ENCODE data around the gene PSAPL1.

DNA sequence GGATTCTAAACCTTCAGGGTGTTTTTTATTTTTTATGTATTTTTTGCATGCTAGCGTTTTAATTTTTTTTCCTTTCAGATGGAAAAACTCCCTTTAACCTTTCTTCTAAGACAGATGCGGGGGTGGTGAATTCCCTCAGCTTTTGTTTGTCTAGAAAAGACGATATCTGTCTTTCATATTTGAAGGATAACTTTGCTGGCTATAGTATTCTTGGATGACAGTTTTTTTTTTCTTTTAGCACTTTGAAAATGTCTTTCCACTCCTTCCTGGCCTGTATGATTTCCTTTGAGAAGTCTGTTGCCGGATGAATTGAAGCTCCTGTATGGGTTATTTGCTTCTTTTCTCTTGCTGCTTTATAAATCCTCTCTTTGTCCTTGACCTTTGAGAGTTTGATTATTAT is 26.6 kb downstream of the PSAPL1 start:
- TF ChIP-seq, protein P1, sequence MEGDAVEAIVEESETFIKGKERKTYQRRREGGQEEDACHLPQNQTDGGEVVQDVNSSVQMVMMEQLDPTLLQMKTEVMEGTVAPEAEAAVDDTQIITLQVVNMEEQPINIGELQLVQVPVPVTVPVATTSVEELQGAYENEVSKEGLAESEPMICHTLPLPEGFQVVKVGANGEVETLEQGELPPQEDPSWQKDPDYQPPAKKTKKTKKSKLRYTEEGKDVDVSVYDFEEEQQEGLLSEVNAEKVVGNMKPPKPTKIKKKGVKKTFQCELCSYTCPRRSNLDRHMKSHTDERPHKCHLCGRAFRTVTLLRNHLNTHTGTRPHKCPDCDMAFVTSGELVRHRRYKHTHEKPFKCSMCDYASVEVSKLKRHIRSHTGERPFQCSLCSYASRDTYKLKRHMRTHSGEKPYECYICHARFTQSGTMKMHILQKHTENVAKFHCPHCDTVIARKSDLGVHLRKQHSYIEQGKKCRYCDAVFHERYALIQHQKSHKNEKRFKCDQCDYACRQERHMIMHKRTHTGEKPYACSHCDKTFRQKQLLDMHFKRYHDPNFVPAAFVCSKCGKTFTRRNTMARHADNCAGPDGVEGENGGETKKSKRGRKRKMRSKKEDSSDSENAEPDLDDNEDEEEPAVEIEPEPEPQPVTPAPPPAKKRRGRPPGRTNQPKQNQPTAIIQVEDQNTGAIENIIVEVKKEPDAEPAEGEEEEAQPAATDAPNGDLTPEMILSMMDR (IDR thresholded peaks at IDR 0.05): no peak
- no peak for TF ChIP-seq POLR2A (IDR thresholded peaks at IDR 0.05)

All from ovary (tissue), 3 donors.